HG03520 (cell line): ENCODE results near the gene STYXL2.

Experiments
- ATAC-seq: cut with Tn5 transposase; IDR thresholded peaks from one replicate; pipeline ENCODE4 v1.9.1; 2021; ENCODE audit warnings: mild to moderate bottlenecking, moderate library complexity; ENCODE audit not compliant: unreplicated experiment

The STYXL2 gene

GRCh38 chr1:167107456-167107855, 13.6 kb downstream of the STYXL2 start:
- ATAC-seq, result no peak

GRCh38 chr1:167109125-167109524, 15.2 kb downstream of the STYXL2 start:
- no peak for ATAC-seq

- no peak for ATAC-seq
Measured at GRCh38 chr1:167110586-167110985, 16.7 kb downstream of the STYXL2 start.

- ATAC-seq, result no peak
Measured at GRCh38 chr1:167111868-167112709, 18.2 kb downstream of the STYXL2 start.

- no peak for ATAC-seq
Measured at GRCh38 chr1:167114725-167115124, 20.9 kb downstream of the STYXL2 start.

- ATAC-seq, result no peak
Measured at GRCh38 chr1:167115655-167116054, 21.8 kb downstream of the STYXL2 start.

- ATAC-seq, result no peak
Measured at GRCh38 chr1:167116174-167116573, 22.3 kb downstream of the STYXL2 start.

- ATAC-seq, result no peak
Measured at GRCh38 chr1:167117225-167117624, 23.4 kb downstream of the STYXL2 start.

- ATAC-seq, result no peak
Measured at GRCh38 chr1:167118188-167118587, 24.3 kb downstream of the STYXL2 start.

- ATAC-seq, result no peak
Measured at GRCh38 chr1:167119696-167120095, 25.8 kb downstream of the STYXL2 start.

GRCh38 chr1:167120899-167121298, 27.0 kb downstream of the STYXL2 start:
- ATAC-seq, result no peak

- ATAC-seq, result no peak
Measured at GRCh38 chr1:167121375-167122120, 27.7 kb downstream of the STYXL2 start.

GRCh38 chr1:167122121-167122480, 28.2 kb downstream of the STYXL2 start:
- no peak for ATAC-seq

- ATAC-seq, result no peak
Measured at GRCh38 chr1:167122568-167122967, 28.7 kb downstream of the STYXL2 start.

GRCh38 chr1:167126317-167126716, 32.4 kb downstream of the STYXL2 start:
- ATAC-seq, result no peak

- ATAC-seq, result no peak
Measured at GRCh38 chr1:167126811-167127210, 32.9 kb downstream of the STYXL2 start.

- ATAC-seq, result no peak
Measured at GRCh38 chr1:167127236-167127635, 33.4 kb downstream of the STYXL2 start.

- ATAC-seq, result no peak
Measured at GRCh38 chr1:167127661-167128060, 33.8 kb downstream of the STYXL2 start.

GRCh38 chr1:167128261-167129227, 34.7 kb downstream of the STYXL2 start:
- no peak for ATAC-seq

GRCh38 chr1:167130829-167131510, 37.1 kb downstream of the STYXL2 start:
- no peak for ATAC-seq
